UCSD-AML1 (cell line): ENCODE measurements around the gene ATG7.
"Not testable (repeated sequence)": the region's sequence is repeated elsewhere in the genome, so short reads cannot be mapped to it uniquely, and the experiment has no call there.

ENCODE experiments used
- DNase-seq: peaks from one replicate; lab custom pipeline; 2025; ENCODE audit not compliant: unreplicated experiment; lab: John Stamatoyannopoulos, UW

Gene ATG7

DNA sequence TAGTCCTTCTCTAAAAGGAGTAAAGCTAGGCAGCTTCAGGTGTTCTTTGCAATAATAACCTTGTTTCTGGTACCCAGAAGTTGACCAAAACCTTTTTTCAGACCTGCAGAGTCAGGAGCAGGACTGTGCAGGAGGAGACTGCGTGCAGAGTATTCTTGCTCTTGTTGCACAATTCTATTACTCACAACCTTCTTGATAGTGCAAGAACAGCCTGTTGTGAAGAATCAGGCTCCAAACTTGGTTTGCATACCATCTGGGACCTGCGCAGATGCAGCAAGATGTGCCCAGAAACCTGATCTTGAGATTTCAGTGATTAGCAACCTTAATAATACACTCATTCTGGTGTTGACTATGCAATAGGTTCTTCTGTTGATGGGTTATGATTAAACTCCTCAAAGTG is 111.9 kb downstream of the ATG7 start:
- DNase-seq: no peak

DNA sequence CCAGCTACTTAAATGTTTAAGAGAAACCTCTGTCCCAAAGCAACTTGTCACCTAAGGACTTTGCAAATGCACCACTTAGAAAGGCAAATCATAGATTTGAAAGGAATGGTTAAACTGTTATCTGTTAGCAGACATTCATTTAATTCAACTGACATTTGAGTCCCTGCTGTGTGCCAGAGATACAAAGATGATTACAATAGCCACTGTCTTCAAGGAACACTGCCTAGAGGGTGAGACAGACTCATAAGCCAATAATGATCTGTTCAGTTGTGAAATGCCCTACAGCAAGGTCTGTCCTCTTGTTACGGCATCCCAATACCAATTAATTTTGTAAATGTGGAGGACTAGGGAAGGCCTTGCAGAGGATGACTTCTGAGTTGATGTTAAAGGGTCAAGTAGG is 113.1 kb downstream of the ATG7 start:
- no peak for DNase-seq

DNA sequence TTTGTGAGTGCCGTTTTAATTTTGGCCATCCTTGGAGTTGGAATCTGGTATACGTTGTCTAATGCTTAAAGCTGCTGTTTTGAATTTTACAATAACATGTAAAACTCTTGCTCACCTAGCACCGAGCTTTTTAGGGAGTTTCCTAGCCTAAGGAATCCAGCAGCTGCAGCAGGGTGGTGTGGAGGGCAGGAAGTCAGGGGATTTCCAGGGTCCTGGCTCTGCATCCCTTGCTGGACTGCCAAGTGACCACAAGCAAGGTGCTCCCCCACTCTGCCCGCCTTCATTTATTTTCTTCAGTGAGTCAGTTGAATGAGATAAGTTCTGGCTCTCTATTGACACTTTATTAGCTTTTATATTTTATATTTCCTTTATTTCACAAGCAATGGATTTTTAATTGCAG is 113.7 kb downstream of the ATG7 start:
- DNase-seq: no peak

DNA sequence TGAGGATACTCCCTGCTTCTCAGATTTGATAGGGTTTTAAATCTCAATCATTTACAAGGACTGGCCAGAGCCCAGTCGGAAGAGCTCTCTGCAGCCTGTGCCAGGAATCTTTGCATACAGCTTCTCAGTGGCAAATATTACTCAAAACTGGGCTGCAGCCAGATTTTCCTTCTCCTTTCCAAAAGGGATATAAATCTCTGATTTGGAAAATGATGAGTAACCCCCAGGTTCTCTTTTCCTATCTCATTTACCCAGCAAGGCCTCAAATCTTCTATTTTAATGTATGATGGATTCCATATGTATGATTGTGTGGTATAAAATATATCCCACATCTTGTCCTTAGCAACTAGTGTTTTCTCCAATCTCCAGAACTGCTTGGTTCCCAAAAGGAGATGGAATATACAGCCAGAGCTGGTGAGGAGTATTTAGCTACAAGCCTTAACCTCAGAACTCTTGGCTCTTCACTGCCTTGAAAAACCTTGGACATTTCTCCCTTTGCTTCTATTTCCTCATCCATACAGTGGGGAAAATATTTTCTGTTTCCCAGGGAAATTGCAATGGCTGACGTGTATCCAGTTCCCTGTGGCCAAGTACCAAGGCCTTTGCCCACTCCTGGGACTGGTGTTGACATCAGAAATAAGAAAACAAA is 114.4 kb downstream of the ATG7 start:
- no peak for DNase-seq

DNA sequence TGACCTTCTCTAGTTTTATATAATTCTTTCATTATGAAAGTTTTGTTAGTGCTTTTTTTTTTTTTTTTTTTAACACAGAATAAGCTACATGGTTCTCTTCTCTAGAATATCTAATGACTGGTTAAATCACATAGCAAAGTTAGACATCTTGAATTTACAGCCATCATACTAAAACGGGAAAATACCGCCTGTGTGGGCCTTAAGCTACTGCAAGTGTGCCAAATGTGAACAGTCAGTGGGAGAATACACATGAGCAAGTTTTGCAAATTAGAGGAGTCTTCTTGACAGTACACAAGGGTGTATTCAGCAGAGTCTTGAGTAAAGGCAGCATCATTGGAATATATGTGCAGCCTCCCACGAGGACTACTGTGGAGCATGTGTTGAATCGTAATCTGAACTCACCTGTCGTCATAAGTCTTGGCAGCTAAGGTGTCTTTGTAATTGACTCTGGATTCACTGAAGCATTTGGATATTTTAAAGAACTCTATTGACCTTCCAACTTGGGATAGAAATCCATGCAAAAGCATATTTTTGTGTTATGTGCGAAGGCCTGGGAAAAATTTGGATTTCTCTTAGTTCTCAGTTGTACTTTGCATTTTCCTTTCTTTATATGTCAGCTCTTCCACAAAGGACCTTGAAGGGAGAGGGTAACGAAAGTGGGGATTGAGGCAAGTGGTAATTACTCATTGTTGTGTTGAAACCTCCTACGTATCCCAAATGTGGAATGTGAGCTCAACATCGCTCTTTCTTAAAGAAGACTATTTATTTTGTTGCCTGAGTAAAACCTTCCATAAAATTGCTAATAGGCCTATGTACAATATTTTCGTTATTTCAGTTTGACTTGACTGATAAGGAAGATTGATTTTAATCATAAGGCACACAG is 117.4 kb downstream of the ATG7 start:
- DNase-seq: no peak

DNA sequence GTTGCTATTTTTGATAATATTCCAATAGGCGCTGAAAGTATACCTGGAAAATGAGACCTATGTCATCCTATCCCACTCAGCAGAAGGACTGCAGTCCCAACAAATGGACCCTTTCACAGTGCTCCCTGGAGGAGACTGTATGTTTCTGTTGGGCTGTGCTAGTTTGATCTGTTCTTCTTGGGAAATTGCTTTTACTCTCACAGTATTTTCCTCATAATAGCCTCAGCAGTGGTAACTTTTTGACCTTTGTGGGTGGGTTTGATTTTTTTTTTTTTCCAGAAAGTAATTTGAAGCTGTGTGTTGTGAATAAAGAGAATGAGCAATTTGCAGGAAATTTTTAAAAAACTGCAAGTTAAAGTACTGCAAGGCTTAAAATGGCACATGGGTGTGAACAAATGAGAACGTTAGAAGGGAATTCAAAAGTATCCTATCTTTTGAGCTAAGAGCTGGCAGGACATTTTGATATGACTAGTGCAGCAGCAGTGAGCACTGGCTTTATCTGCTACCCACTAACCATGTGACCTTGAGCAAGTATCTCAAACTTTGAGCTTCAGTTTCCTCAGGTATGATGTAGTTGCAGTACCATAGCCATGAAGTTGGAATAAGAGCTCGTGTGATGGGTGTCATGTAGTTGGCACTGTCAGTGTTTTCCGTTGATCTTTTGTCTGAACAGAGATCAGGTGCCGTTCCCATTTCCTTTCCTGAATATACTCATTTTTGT is 118.4 kb downstream of the ATG7 start:
- DNase-seq: no peak

DNA sequence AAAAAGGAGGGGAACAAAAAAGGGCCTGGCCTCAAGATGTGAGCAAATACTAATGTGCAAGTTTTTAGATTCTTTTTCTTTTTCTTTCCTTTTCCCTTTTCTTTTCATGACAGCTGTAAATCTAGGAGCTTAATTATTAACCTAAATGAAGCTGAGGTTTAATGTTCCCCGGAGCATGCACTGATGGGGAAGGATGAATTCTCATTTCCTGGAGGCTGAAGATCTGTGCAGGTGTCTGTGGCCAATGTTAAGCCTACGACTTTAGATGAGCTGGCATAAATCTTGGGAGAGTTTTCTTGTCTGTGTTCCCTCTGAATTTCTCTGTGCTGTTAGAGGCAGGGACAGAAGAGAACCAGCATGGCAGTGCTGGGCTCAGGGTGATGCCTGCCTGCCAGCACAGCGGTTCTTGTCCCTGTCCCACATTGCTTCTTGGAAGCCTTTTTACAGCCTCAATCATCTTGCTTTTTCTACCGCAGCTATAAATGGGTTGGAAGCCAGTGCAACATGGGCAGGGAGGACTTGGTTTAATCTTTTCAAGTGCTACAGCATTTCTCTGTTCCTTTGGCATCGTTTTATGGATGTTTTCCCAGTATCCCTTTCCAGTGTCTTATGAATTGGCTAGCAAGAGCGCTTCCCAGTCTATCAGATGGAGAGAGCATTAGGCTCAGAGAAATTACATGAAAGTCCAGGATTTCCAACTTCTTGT is 119.1 kb downstream of the ATG7 start:
- no peak for DNase-seq

DNA sequence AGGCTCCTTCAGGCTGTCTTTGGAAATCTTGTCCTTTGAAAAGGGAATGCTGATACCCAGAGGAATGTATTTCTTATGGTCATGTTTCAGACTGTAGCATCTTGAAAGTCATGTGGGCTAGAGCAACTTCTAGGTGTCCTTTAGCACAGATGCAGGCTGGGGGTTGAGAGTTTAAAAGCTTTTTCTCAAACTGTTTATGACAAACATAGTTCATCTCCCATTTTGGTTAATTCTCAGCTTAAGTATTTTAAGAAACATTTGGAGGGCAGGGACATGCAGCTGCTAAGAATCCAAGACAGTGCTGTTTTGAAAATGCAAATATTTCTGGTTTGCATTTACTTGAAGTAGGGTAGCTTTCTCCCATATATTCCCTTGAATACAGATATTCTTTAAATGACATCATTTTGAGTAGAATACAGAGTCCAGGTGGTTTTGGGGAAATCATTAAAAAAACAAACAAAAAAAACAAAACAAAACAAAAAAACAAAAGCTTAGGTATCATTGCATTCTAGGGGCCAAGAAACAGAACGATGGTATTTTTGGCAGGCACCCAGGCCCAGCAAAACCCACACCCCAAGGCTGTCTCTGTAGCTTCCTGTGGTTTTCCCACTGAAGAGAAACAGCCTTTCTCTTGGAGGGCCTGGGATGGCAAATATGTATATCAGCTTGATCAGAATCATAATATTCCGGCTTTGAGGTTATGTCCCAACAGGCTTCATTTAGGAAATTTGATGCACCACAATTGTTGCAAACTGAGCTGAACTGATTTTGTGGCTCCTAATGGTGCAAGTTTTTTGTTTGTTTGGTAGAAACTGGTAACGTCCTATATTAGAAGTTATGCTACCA is 120.0 kb downstream of the ATG7 start:
- DNase-seq: no peak

DNA sequence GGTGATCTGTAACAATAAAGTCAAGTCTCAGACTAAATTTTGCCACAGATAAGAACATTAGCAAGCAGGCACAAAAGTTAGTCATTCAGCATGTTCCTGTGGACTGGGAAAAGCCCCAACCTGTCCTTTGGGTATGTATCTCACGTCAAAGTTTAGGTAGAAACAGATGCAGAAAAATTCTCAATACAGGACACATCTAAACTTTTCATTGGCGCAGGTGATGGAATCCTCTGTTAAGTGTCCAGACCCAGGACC is 120.6 kb downstream of the ATG7 start:
- DNase-seq: no peak

DNA sequence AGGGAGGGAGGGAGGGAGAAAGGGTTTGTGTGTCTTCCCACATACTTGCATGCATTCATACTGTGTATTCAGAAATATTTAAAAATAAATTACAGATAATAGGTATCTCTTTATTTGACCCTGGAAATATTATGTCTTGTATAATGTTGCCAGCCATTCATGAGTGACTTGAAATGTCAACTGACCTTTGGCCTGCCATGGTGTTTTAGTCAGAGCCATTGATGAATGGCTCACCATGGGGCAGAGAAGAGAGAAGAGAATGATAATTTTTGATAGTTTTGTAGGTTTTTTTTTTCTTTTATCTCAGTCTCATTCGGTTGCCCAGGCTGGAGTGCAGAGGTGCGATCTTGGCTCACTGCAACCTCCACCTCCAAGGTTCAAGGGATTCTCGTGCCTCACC is 121.2 kb downstream of the ATG7 start:
- no peak for DNase-seq

DNA sequence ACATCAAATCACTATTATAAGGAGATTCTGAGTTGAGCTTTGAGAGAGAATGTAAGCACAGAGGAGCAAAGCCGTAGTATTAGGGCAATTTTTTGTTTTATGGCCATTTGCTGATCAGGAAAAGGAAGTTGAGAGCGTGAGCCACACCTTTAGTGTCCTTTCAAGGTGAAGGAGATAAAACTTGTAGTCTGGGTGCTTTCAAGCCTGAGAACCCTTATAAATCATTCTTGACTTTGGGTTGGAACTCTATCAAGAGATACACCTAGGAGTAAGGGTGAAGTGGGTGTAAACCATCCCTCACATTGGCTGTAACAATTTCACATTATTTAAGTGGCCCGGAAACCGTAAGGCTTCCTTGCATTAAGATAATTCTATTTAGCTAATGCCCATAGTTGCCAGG is 122.2 kb downstream of the ATG7 start:
- no peak for DNase-seq

DNA sequence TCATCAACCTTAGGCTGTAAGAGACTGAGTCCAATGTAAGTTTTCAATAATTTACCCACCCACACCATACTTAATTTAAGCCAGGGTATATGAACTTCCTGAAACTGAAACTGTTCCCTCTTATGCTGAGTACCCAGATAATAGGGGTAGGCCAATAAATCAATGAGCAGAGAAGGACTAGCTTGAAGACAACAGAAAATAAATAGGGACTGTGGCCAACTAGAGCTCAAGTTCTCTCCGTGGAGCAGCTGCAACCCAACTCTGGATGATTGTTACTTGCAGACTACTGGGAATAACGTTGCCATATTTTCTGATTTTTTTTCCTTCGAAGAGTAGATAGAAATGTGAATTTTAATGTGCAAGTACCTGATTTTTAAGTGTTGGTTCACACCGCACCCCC is 128.0 kb downstream of the ATG7 start:
- DNase-seq: no peak

DNA sequence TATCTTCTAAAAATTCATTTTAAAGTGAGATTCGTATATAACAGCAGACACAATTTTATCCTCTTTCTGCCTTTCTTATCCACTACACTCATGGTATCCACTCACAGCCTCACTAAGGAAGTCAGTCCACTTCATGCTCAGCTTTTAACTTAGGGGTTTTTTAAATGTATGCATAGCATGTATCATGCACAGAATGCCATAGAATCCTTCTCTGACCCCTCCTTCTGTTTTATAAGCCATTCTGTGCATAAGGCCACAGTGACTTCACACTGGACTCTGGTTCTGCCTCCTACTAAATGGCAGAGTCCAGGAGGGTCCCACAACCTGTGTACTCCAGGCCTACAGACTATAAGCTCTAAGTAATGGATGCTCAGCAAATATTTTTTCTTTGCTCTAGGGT is 129.2 kb downstream of the ATG7 start:
- no peak for DNase-seq

DNA sequence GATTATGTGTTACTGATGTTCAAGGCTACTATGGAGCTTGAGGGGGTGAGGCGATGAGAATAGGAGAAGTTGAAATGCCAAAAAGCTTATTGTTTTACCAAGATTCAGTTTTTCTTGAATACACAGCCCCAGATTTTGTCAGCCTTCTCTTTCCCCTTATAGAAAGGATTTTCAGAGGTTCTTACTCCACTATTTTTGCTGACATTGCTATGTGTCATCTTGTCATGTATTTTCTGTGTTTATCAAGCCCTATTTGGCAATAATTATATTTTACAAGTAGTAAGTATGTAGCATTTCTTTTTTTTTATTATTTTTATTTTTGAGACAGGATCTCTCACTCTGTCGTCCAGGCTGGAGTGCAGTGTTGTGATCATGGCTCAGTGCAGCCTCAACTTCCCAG is 133.1 kb downstream of the ATG7 start:
- no peak for DNase-seq

DNA sequence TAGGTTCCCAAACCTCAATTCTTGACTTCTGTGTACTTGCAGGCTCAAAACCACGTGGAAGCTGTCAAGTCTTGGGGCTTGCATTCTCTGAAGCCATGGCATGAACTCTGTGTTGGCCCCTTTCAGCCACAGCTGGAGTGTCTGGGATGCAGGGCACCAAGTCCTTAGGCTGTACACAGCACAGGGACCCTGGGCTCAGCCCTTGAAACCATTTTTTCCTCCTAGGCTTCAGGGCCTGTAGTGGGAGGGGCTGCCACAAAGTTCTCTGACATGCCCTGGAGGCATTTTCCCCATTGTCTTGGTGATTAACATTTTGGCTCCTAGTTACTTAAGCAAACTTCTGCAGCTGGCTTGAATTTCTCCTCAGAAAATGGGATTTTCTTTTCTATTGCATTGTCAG is 135.4 kb downstream of the ATG7 start:
- DNase-seq: no peak

DNA sequence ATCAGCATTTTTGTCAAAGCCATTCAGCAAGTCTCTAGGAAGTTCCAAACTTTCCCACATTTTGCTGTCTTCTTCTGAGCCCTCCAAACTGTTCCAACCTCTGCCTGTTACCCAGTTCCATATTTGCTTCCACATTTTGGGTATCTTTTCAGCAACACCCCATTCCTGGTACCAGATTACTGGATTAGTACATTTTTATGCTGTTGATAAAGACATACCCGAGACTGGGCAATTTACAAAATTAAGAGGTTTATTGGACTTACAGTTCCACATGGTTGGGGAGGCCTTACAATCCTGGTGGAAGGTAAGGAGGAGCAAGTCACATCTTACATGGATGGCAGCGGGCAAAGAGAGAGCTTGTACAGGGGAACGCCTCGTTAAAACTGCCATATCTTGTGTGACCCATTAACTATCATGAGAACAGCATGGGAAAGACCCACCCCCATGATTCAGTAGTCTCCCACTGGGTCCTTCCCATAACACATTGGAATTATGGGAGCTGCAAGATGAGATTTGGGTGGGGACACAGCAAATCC is 136.2 kb downstream of the ATG7 start:
- not testable (repeated sequence) for DNase-seq

DNA sequence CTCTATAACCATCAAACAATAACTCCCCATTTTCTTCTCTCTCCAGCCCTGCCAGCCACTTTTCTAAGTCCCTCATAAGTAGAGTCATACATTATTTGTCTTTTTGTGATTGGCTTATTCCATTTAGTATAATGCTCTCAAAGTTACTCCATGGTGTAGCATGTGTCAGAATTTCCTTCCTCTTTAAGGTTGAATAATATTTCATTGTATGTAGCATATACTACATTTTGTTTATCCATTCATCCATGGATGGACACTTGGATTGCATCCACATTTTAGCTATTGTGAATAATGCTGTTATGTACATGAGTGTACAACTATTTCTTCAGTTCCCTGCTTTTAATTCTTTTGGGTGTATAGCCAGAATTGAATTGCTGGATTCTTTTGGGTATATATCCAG is 138.4 kb downstream of the ATG7 start:
- DNase-seq: no peak

DNA sequence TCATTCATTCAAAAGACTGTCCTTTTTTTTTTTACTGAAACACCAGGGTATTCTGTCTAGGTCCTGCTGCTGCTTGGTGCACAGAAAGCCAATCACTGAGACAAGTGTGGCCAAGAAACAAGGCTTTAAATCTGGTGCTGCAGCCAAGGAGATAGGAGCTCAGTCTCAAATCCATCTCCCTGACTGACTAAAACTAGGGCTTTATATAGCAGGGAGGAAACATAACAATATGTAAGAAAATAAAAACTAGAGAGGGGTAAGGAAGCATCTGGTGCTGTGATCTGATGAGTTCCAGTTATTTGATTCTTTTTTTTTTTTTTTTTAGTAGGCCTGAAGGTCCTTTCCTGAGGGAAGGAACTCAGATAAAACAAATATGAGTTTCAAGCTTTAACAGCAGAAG is 139.8 kb downstream of the ATG7 start:
- DNase-seq: no peak

DNA sequence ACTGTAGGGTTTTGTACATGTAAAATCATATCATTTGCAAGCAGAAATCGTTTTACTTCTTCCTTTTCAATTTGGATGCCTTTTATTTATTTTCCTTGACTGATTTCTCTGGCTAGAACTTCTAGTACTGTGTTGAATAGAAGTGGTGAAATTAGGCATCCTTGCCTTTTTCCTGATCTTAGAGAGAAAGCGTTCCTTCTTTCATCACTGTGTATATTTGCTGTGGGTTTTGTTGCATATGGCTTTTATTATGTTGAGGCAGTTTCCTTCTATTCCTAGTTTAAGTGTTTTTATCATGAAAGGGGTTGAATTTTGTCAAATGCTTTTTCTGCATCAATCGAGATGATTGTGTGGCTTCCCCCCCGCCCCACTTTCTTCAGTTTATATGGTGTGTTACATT is 140.9 kb downstream of the ATG7 start:
- no peak for DNase-seq

DNA sequence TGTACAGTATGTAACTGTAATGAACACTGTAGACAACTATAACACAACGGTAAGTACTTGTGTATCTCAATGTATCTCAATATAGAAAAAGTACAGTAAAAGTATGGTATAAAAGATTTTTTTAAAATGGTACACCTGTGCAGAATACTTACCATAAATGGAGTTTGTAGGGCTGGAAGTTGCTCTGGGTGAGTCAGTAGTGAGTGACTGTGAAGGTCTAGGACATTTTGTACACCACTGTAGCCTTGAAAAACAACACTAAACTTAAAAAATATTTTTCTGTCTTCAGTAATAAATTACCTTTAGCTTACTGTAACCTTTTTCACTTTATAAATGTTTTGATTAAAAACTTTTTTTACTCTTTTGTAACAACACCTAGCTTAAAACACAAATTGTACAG is 142.9 kb downstream of the ATG7 start:
- DNase-seq: no peak

DNA sequence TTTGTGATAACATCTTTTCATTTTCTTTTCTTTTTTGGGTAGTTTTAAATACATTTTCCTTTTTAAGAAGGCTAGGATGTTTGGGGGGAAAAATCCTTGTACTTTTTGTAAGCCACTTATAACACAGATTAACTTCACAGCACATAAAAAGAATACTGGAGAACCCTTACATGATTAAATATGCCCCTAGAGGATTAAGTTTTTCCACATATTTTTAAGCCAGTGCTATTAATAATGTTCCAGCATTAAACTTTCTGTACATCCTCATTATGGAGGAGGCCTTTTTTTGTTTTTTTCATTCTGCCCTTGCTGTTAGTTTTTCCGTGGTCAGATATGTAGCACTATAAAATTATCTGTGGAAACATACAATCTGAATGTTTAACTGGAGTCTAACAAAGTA is 147.9 kb downstream of the ATG7 start:
- DNase-seq: no peak
